H1 (cell line): ENCODE results near the gene MORC2. TPM values are rescaled to one million over a fixed set of nuclear protein-coding genes. Genes with fewer than 3 reads are reported as not detected.

Experiments
- CTCF ChIA-PET: fragments of 300-600 bp; sonication (Branson Sonifier 250); formaldehyde crosslinking; loops from one replicate; lab custom pipeline; 2021; ENCODE audit not compliant: partially characterized antibody; lab: Charles Lee
- POLR2A ChIA-PET: fragments of 300-600 bp; sonication (Branson Sonifier 250); formaldehyde crosslinking; loops from one replicate; lab custom pipeline; 2021; ENCODE audit warnings: inconsistent platforms; ENCODE audit not compliant: partially characterized antibody; lab: Charles Lee
- DNase-seq, 2 experiments: peaks; one replicate each; pipeline versions ENCODE4 v3.0.0 to v3.0.0-alpha.2; 2010 to 2022; ENCODE audit warnings: low spot score in 2 of 2, low read depth in 1 of 2, mixed read lengths in 1 of 2
- FAIRE-seq: peaks from 2 replicates; lab custom pipeline; 2011; peaks lifted over from hg19 to GRCh38; lab: Jason Lieb, UNC
- H2AFZ ChIP-seq: 2 replicates; pipeline ENCODE4 v1.8.1; 2012; ENCODE audit warnings: low read length, inconsistent platforms
- H2AK5ac ChIP-seq: 2 replicates; pipeline ENCODE4 v1.6.1; 2013; ENCODE audit warnings: low read depth, low read length
- H2BK120ac ChIP-seq: replicated peaks from 2 replicates; pipeline ENCODE3; 2013; ENCODE audit warnings: low read depth, low read length, inconsistent platforms
- H2BK12ac ChIP-seq: 2 replicates; pipeline ENCODE4 v1.6.1; 2013; ENCODE audit warnings: low read depth, low read length
- H2BK15ac ChIP-seq: 2 replicates; pipeline ENCODE4 v1.6.1; 2013; ENCODE audit warnings: low read length
- H2BK20ac ChIP-seq: 2 replicates; pipeline ENCODE4 v1.6.1; 2013; ENCODE audit warnings: low read length
- H2BK5ac ChIP-seq: 2 replicates; pipeline ENCODE4 v1.6.1; 2013; ENCODE audit warnings: low read depth, low read length
- H3K14ac ChIP-seq: 2 replicates; pipeline ENCODE4 v1.6.1; 2013; ENCODE audit warnings: inconsistent platforms; ENCODE audit not compliant: insufficient read length
- H3K18ac ChIP-seq: 2 replicates; pipeline ENCODE4 v1.6.1; 2013; ENCODE audit warnings: low read length; ENCODE audit errors: extremely low read depth
- H3K23ac ChIP-seq: 2 replicates; pipeline ENCODE4 v1.6.1; 2013; ENCODE audit warnings: inconsistent platforms; ENCODE audit not compliant: insufficient read length
- H3K23me2 ChIP-seq: 2 replicates; pipeline ENCODE4 v1.6.1; 2013; ENCODE audit warnings: low read depth, low read length
- H3K27ac ChIP-seq: 2 replicates; pipeline ENCODE4 v1.6.1; 2011; ENCODE audit warnings: low read depth, low read length, inconsistent platforms
- H3K27me3 ChIP-seq, 4 experiments: replicated peaks in 1 of 4; 1 replicate in 1 of 4; 2 replicates in 3 of 4; pipeline versions ENCODE4 v1.6.1 to v1.8.1; 2011 to 2013; ENCODE audit warnings: low read length in 3 of 4, mild to moderate bottlenecking in 3 of 4, inconsistent platforms in 2 of 4, mixed read lengths in 2 of 4, moderate library complexity in 1 of 4; ENCODE audit not compliant: control insufficient read depth in 3 of 4, insufficient read depth in 3 of 4; ENCODE audit errors: extremely low read depth in 1 of 4
- H3K36me3 ChIP-seq, 4 experiments: 2 replicates each; pipeline versions ENCODE4 v1.6.1 to v1.8.1; 2011 to 2013; ENCODE audit warnings: mild to moderate bottlenecking in 4 of 4, low read length in 3 of 4, moderate library complexity in 2 of 4, control low read depth in 1 of 4, inconsistent platforms in 1 of 4; ENCODE audit not compliant: insufficient read depth in 4 of 4, control insufficient read depth in 2 of 4
- H3K4ac ChIP-seq: replicated peaks from 2 replicates; pipeline ENCODE3; 2013; ENCODE audit warnings: low read length, low read depth, mixed read lengths, inconsistent platforms; ENCODE audit not compliant: insufficient read length
- H3K4me1 ChIP-seq, 4 experiments: replicated peaks in 1 of 4; 1 replicate in 1 of 4; 2 replicates in 3 of 4; pipeline versions ENCODE4 v1.6.1 to v1.8.1; 2011 to 2013; ENCODE audit warnings: low read length in 3 of 4, inconsistent platforms in 2 of 4, mixed read lengths in 1 of 4; ENCODE audit not compliant: insufficient read depth in 4 of 4, control insufficient read depth in 3 of 4
- H3K4me2 ChIP-seq, 2 experiments: 2 replicates each; pipeline versions ENCODE4 v1.6.1 to v1.8.1; 2011 to 2013; ENCODE audit warnings: low read depth in 2 of 2, low read length in 2 of 2, control low read depth in 1 of 2, inconsistent platforms in 1 of 2, mild to moderate bottlenecking in 1 of 2; ENCODE audit not compliant: insufficient read depth in 1 of 2
- H3K4me3 ChIP-seq, 4 experiments: fragments of 200-600, 300-600 bp in 1 of 4; sonication (generic), shearing (Covaris generic), sonication (Bioruptor Twin) in 1 of 4; 2 replicates each; pipeline versions ENCODE4 v1.5.1 to v1.8.1; 2011 to 2016; ENCODE audit warnings: low read length in 4 of 4, low read depth in 3 of 4, control low read depth in 2 of 4, inconsistent platforms in 2 of 4, mild to moderate bottlenecking in 2 of 4, mixed read lengths in 1 of 4, moderate library complexity in 1 of 4; ENCODE audit not compliant: insufficient read depth in 2 of 4; ENCODE audit errors: extremely low read depth in 1 of 4
- H3K56ac ChIP-seq: replicated peaks from 2 replicates; pipeline ENCODE3; 2013; ENCODE audit warnings: low read depth, mild to moderate bottlenecking, mixed read lengths, low read length, inconsistent platforms; ENCODE audit not compliant: insufficient read length
- H3K79me1 ChIP-seq: 2 replicates; pipeline ENCODE4 v1.6.1; 2013; ENCODE audit warnings: low read depth, low read length, control low read depth
- H3K79me2 ChIP-seq, 2 experiments: 2 replicates each; pipeline versions ENCODE4 v1.6.1 to v1.8.1; 2012 to 2013; ENCODE audit warnings: low read length in 2 of 2, mild to moderate bottlenecking in 2 of 2, inconsistent platforms in 1 of 2; ENCODE audit not compliant: insufficient read depth in 2 of 2, control insufficient read depth in 1 of 2
- H3K9ac ChIP-seq, 4 experiments: replicated peaks in 1 of 4; 1 replicate in 1 of 4; 2 replicates in 3 of 4; pipeline versions ENCODE4 v1.6.1 to v1.8.1; 2011 to 2013; ENCODE audit warnings: low read depth in 3 of 4, low read length in 3 of 4, control low read depth in 2 of 4, mild to moderate bottlenecking in 2 of 4, moderate library complexity in 2 of 4, inconsistent platforms in 1 of 4; ENCODE audit errors: extremely low read depth in 1 of 4
- H3K9me3 ChIP-seq, 2 experiments: 2 replicates each; pipeline versions ENCODE4 v1.6.1 to v1.8.1; 2012 to 2013; ENCODE audit warnings: mild to moderate bottlenecking in 2 of 2, moderate library complexity in 2 of 2, control low read depth in 1 of 2, inconsistent platforms in 1 of 2, low read depth in 1 of 2, low read length in 1 of 2, mixed read lengths in 1 of 2; ENCODE audit not compliant: insufficient read depth in 2 of 2
- H4K20me1 ChIP-seq, 2 experiments: replicated peaks in 1 of 2; 2 replicates each; pipeline versions ENCODE3 to v1.8.1; 2011 to 2013; ENCODE audit warnings: inconsistent platforms in 2 of 2, low read length in 2 of 2, mild to moderate bottlenecking in 1 of 2; ENCODE audit not compliant: insufficient read depth in 2 of 2, control insufficient read depth in 1 of 2
- H4K5ac ChIP-seq: 2 replicates; pipeline ENCODE4 v1.6.1; 2013; ENCODE audit warnings: low read length, low read depth, mixed read lengths, inconsistent platforms; ENCODE audit not compliant: insufficient read length
- H4K8ac ChIP-seq: 2 replicates; pipeline ENCODE4 v1.8.0; 2013; ENCODE audit warnings: mild to moderate bottlenecking, moderate library complexity, low read length, inconsistent platforms; ENCODE audit not compliant: insufficient read depth; ENCODE audit errors: extremely low read depth
- H4K91ac ChIP-seq: replicated peaks from 2 replicates; pipeline ENCODE3; 2013; ENCODE audit warnings: low read length, mixed read lengths, inconsistent platforms; ENCODE audit not compliant: insufficient read length
- CBX5 ChIP-seq: fragments of 300-800, 300-1000 bp; sonication (generic); IDR thresholded peaks from 2 replicates; pipeline ENCODE4 v1.7.1; 2016; ENCODE audit warnings: antibody characterized with exemption, low read length, low read depth
- CTCF ChIP-seq, 3 experiments: IDR thresholded peaks; 1 replicate in 2 of 3; 2 replicates in 1 of 3; pipeline versions ENCODE4 v1.5.1 to v1.6.1; 2011; ENCODE audit warnings: low read length in 3 of 3, mild to moderate bottlenecking in 3 of 3, inconsistent platforms in 2 of 3, low read depth in 1 of 3, moderate library complexity in 1 of 3; ENCODE audit not compliant: insufficient read depth in 1 of 3; ENCODE audit errors: control extremely low read depth in 1 of 3
- FOSL1 ChIP-seq: IDR thresholded peaks from 2 replicates; pipeline ENCODE4 v1.6.1; 2011; ENCODE audit warnings: mild to moderate bottlenecking, low read depth, low read length, moderate library complexity; ENCODE audit not compliant: insufficient read depth
- HDAC2 ChIP-seq, 2 experiments: fragments of 300-600 bp in 1 of 2; sonication (generic) in 1 of 2; IDR thresholded peaks; 2 replicates each; pipeline ENCODE4 v1.6.1; 2011 to 2012; ENCODE audit warnings: low read depth in 2 of 2, low read length in 2 of 2, mild to moderate bottlenecking in 2 of 2, moderate library complexity in 2 of 2, borderline replicate concordance in 1 of 2, inconsistent platforms in 1 of 2
- RAD21 ChIP-seq, 2 experiments: IDR thresholded peaks in 1 of 2; conservative IDR thresholded peaks in 1 of 2; 2 replicates each; pipeline ENCODE4 v1.6.1; 2011; ENCODE audit warnings: low read depth in 2 of 2, low read length in 2 of 2, improper control_type of control experiment in 1 of 2, inconsistent platforms in 1 of 2, mild to moderate bottlenecking in 1 of 2, moderate library complexity in 1 of 2
- TAF7 ChIP-seq: optimal IDR thresholded peaks from 2 replicates; pipeline ENCODE3; 2011; ENCODE audit warnings: low read depth, mild to moderate bottlenecking, inconsistent platforms, low read length, moderate library complexity, borderline replicate concordance
- WGBS, 2 experiments: shearing (Covaris generic) in 1 of 2; methylation state at CpG; one replicate each; pipeline versions ENCODE4 v1.1.6 to v1.1.7; 2013 to 2015; ENCODE audit warnings: low lambda C conversion rate in 2 of 2, mixed read lengths in 2 of 2, inconsistent platforms in 1 of 2, low coverage in 1 of 2, missing lambda C conversion rate in 1 of 2; ENCODE audit not compliant: insufficient replicate concordance in 2 of 2, insufficient coverage in 1 of 2, insufficient read length in 1 of 2; ENCODE audit errors: extremely low coverage in 1 of 2, missing lambda C conversion rate in 1 of 2; 5-methylcytosine and 5-hydroxymethylcytosine counted together
- polyA plus RNA-seq, 7 experiments: library from polyadenylated mRNA; depleted of rRNA in 3 of 7; stranded (reverse) in 5 of 7; unstranded in 2 of 7; fragments of >200 nt in 5 of 7; fragments of 200-250 nt in 2 of 7; gene quantifications; 1 replicate in 5 of 7; 2 replicates in 1 of 7; 4 replicates in 1 of 7; pipeline versions ENCODE4 v1.2.1 to v1.2.3, GENCODE V29; 2011 to 2013; ENCODE audit warnings: missing spikeins in 2 of 7, mixed read lengths in 2 of 7
- total RNA-seq: library from RNA; stranded (reverse); fragmentation: NEBNext Ultra II Directional; extraction: Animal tissue kit (Norgen Biotek cat#: 25700); gene quantifications from 2 replicates; pipeline ENCODE4 v1.2.1, GENCODE V29; 2021
- TF ChIP-seq, protein P1 (sequence below): IDR thresholded peaks from 2 replicates; pipeline ENCODE4 v1.6.1; 2011; ENCODE audit warnings: low read depth, mild to moderate bottlenecking, low read length; ENCODE audit not compliant: insufficient read depth

Gene MORC2
- total and polyA plus RNA-seq, 2 of the 8 experiments (the other 6 are each of a cell fraction or from before 2014, with no cell fraction given): 15.4 to 68.0 TPM

- Histone ChIP-seq H2BK20ac (no peak overlapping the region), H4K5ac (no peak overlapping the region), H3K23me2 (no peaks in the 10 kb centered on the region), H2BK5ac (no peak overlapping the region), H3K14ac (no peak overlapping the region), H3K4me2 (no peak overlapping the region), H2BK15ac (no peak overlapping the region), H2BK12ac (no peak overlapping the region), H4K8ac (peak overlapping the region; percentile 68; the same call in 1 of the 2 replicates), H3K27ac (no peak overlapping the region), H3K4ac (no peak overlapping the region), H3K4me1 (peaks cover 0 to 4% (median 4%) of the 10 kb centered on the region in 4 experiments; a peak in 5 of 7 replicates), H3K9ac (no peak overlapping the region), H2BK120ac (no peak overlapping the region), H4K91ac (no peak overlapping the region), H2AFZ (no peak overlapping the region), H3K79me1 (no peaks in the 10 kb centered on the region), H3K27me3 (no peaks in the 10 kb centered on the region), H3K4me3 (no peak overlapping the region), H3K36me3 (peaks cover 0 to 9% (median 2%) of the 10 kb centered on the region in 4 experiments; a peak in 2 of 8 replicates), H3K23ac (no peak overlapping the region), H4K20me1 (peaks cover 1 to 3% of the 10 kb centered on the region in 2 experiments), H3K56ac (no peak overlapping the region), H3K18ac (no peak overlapping the region), H2AK5ac (no peak overlapping the region), H3K79me2 (no peaks in the 10 kb centered on the region), H3K9me3 (no peaks in the 10 kb centered on the region)
- FAIRE-seq: no peak
- ChIA-PET POLR2A (interaction anchor here (0.6 to 1.1 kb wide), 4 partner anchors 10 to 1527 kb away, joined by 3 to 6 read pairs (median 4); no protein-coding TSS in a partner anchor), CTCF (interaction anchor here (0.6 to 6.2 kb wide), 41 partner anchors 9 to 516 kb away, joined by 3 to 73 read pairs (median 4); partner anchors contain the start of gene SLC35E4)
- WGBS, 2 experiments: 85% methylated on average over 16 of the region's 17 CpGs; no CpG with 5 or more reads in 1 of the 2 experiments
- DNase-seq: peak in 1 of 2 experiments; percentile 82
- TF ChIP-seq CTCF (IDR thresholded peaks at IDR 0.05; ENCODE audit: control extremely low read depth in 1 of 3, insufficient read depth in 1 of 3, low read depth in 1 of 3, low read length in 3 of 3) (peak; percentile 86 to 99 (median 93)), CBX5 (no peak), FOSL1 (no peak), RAD21 (IDR thresholded peaks at IDR 0.05 in 1 of 2, conservative IDR thresholded peaks at IDR 0.05 in 1 of 2; ENCODE audit: low read depth in 2 of 2, low read length in 2 of 2) (peak; percentile 72 to 74), TAF7 (no peak), HDAC2 (IDR thresholded peaks at IDR 0.05; ENCODE audit: borderline replicate concordance in 1 of 2, low read depth in 2 of 2, low read length in 2 of 2) (no peak)
- TF ChIP-seq, protein P1, sequence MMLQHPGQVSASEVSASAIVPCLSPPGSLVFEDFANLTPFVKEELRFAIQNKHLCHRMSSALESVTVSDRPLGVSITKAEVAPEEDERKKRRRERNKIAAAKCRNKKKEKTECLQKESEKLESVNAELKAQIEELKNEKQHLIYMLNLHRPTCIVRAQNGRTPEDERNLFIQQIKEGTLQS: no peak
Measured at GRCh38 chr22:30890686-30891442, 77.7 kb downstream of the MORC2 start.
